GM18873 (cell line): ENCODE data around the gene ZSCAN25.
"Not testable (repeated sequence)": the region's sequence is repeated elsewhere in the genome, so short reads cannot be mapped to it uniquely, and the experiment has no call there.

ENCODE experiments used
- ATAC-seq: cut with Tn5 transposase; IDR thresholded peaks from one replicate; pipeline ENCODE4 v1.9.1; 2021; ENCODE audit warnings: mild to moderate bottlenecking, moderate library complexity, moderate number of reproducible peaks; ENCODE audit not compliant: unreplicated experiment, low FRiP score

Gene ZSCAN25

DNA sequence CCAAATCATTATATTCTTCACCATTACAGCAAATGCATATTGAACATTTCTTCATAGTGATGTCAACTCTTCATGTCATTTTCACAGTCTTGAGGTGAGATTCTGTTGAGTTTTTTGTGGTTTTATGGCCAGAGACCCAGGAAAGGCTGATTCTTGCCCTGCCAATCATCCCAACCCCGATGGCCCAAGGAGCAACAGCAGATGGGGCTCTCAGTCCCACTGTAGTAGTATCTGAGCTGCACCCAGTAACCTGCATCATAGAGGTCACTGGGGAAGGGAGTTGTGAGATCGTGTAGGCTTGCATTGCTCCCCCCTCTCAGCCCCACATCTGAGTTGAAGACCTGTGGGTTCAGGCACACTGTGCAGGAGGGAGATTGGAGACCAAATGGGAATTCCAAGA is 26.7 kb downstream of the ZSCAN25 start:
- no peak for ATAC-seq

DNA sequence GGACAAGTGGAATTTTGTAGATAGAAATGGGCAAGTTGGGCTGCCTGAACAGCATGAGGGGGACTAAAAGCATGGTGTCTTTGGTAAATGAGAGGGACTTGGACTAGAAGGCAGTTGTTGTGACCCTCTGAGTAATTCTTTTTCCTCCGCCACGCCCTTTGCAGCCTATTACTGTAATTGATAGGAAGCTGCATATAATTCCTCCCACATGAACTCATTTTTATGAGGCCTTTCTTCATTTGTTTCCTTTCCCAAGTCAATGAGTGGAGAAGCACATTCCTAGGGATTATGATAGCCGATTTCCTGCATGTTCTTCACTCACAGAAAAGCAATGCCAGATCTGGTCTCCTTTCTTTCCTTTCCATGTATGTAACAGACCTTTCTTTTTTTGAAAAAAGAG is 27.7 kb downstream of the ZSCAN25 start:
- ATAC-seq = no peak

DNA sequence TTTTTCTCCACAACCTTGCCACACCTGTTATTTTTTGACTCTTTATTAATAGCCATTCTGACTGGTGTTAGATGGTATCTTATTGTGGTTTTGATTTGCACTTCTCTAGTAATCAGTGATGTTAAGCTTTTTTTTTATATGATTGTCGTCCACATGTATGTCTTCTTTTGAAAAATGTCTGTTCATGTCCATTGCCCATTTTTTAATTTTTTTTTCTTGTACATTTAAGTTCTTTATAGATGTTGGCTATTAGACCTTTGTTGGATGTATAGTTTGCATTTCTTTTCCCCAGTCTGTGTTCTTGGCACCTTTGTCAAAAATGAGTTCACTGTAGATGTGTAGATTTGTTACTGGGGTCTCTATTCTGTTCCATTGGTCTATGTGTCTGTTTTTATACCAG is 28.8 kb downstream of the ZSCAN25 start:
- no peak for ATAC-seq

DNA sequence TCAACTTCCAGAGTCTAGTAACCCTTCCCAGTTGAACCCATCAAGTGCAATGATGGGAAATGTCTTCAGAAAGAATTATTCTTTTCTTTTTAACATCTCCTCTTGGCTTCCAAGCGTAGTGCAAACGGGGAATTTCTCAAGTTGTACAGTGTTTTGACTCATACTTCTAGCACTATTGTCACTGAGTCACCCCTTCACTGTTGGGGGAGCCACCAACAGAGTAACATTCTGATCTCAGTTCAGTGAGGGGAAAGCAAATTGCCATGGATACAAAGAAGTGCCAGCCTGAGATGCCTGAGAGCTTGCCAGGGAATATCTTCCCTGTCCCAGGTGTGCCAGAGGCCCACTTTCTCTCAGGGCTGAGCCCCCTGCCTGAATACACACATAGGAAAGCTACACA is 32.1 kb downstream of the ZSCAN25 start:
- no peak for ATAC-seq

DNA sequence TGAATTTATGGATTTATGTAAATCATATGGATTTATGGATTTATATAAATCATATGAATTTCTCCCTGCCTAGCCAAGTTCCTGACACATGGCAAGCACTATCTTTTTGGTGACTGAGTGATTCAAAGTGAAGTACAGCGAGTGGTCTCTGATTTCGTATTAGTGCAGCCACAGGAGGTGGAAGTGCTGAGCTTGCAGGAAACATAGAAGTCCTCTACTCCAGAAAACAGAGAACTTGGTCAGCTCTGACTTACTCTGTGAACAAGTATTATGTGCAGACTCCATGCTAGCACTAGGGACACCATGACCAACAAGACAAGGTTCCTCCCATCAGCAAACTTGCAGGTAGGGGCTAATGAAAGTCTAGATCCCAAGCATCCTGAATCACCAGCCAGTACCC is 34.5 kb downstream of the ZSCAN25 start:
- no peak for ATAC-seq

DNA sequence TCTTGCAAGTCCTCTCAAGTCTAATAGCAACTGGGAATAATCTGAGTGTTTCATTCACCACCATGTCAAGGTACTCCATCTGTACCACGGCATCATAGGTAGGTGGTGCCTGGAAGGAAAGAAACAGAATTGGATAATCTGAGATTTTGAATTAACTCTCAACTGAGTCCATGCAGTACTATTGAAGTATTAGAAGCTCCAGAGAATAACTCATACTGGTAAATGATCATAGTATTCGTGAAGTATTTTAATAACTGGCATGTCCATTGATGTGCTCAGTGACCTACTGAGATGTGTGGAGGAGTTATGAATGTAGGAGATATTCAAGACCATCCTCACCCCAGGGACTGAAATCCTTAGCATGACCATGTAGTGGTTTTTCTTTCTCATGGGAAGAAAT is 35.9 kb downstream of the ZSCAN25 start:
- no peak for ATAC-seq

DNA sequence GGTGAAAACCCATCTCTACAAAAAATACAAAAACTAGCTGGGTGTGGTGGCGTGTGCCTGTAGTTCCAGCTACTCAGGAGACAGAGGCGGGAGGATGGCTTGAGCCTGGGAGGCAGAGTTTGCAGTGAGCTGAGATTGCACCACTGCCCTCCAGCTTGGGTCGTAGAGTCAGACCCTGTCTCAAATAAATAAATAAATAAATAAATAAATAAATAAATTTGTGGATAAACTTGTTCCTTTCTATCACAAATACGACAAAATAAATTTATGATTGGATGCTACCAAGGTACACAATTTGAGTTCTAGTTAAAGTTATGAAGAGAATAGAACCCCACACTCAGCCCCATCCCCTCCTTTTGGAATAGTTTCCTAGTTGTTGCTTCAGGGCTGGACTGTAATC is 36.5 kb downstream of the ZSCAN25 start:
- not testable (repeated sequence) for ATAC-seq

DNA sequence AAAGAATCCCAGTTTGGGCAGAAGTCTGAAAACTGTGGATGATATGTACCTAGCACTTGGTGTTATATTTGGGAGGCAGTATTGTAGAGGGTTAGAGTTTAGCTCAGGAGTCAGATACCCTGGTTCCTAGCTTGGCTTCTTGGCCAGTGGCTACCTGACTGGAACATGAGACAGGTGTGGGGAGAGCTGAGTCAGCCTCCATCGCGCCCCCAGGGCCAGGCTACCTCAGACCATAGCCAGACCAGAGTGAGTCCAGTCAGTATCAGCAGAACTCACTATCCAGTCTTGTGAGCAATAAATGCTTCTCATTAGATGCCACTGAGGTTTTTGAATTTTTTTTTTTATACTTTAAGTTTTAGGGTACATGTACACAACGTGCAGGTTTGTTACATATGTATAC is 37.0 kb downstream of the ZSCAN25 start:
- no peak for ATAC-seq

DNA sequence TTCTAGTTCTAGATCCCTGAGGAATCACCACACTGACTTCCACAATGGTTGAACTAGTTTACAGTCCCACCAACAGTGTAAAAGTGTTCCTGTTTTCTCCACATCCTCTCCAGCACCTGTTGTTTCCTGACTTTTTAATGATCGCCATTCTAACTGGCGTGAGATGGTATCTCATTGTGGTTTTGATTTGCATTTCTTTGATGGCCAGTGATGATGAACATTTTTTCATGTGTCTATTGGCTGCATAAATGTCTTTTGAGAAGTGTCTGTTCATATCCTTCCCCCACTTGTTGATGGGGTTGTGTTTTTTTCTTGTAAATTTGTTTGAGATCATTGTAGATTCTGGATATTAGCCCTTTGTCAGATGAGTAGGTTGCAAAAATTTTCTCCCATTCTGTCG is 37.9 kb downstream of the ZSCAN25 start:
- not testable (repeated sequence) for ATAC-seq

DNA sequence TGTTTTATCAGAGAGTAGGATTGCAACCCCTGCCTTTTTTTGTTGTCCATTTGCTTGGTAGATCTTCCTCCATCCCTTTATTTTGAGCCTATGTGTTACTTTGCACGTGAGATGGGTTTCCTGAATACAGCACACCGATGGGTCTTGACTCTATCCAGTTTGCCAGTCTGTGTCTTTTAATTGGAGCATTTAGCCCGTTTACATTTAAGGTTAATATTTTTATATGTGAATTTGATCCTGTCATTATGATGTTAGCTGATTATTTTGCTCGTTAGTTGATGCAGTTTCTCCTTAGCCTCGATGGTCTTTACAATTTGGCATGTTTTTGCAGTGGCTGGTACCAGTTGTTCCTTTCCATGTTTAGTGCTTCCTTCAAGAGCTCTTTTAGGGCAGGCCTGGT is 41.1 kb downstream of the ZSCAN25 start:
- ATAC-seq = not testable (repeated sequence)

DNA sequence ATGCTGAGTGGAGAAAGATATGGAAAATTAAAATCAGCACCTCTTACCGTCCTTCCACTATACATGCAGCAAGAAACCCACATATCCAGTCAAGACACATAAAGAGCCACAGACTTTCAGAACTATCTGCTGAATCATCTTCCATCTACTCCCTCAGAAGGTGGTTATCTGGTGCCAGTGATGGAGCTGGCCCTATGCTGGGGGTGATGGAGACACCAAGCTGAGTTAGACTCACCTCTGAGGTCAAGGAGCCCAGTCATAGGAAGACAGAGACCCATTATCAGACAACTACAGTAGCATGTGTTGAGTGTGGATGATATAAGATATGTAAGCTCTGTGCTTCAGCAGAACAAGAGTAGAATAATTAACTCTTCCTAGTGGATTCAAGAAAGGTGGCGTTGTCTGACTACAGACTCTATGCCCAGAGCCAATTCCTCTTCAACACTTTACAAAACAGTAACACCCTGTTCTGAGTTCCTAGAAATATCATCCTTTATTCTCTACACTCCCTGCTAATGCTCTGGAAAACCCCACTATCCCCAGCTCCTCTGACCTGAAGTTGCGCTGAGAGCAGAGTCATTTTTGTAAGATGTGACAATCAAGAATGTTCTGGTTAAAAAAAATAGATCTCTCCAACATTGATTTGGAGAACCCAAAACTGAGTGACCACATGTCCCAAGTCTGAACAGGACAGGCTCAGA is 48.7 kb downstream of the ZSCAN25 start:
- no peak for ATAC-seq

DNA sequence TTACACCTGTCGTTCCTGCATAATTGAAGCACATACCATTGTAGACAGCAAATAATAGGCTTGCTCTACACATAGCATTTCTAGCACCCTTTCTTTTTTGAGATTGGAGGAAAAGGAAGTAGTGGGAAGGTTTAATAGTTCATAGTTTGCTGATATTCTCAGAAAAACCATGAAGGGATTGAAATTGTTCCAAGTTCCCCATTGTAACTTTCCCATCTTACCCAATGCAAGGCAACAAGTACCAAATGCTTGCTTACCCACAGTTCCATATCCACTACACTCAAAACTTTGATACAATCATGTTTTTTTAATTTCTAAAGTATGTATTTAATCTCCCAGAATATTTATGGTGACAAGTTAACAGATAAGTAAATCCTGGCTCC is 49.3 kb downstream of the ZSCAN25 start:
- no peak for ATAC-seq

DNA sequence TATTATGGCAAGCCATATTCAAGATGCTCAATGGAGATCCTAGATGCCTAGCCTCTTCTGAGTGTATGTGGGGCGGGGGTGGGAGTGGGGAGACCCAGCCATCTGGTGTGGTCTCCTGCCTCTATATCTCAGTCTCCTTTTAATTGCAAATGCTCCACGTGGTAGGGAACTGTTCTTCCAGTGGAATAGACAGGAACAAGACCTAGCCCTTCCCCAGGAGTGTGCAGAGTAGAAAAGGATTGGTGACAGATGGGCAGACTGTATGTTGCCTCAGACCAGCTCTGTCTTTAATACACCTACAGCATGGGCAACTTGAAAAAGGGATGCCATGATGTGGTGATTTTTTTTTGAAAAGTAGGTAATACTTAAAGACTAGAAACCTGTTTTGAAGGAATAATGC is 50.4 kb downstream of the ZSCAN25 start:
- ATAC-seq = no peak

DNA sequence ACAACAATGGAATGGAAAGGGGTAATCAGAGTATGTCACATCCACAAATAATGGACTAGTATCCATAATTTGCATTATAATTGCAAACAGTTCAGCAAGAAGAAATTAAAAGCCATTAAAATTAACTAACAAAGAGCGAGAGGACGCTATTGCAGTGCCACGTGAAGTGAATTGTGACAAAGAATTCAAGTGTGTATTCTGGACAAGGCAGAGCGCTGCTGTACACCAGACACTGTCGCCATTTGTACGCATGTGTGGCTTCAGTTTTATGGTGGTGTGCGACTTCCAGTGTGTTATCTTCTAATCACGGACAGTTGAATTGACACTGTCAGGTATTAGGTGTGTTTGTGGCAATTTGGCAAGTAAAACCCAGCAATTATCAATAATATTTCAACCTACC is 51.8 kb downstream of the ZSCAN25 start:
- ATAC-seq = no peak

DNA sequence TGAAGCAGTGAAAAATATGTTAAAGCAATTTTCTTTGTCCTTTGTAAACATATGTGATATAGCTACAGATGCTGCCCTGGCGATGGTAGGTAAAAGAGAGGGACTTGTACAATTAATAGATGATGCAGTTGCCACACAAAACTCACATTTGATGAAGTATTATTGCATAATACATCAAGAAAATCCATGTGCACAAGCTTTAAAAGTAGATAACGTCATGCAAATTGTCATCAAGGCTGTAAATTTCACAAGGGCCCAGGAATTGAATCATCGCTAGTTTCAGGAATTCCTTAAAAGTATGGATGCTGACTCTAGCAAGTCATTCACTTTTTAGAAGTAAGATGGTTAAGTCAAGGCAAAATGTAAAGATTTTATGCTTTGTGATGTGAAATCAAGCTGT is 53.0 kb downstream of the ZSCAN25 start:
- no peak for ATAC-seq

DNA sequence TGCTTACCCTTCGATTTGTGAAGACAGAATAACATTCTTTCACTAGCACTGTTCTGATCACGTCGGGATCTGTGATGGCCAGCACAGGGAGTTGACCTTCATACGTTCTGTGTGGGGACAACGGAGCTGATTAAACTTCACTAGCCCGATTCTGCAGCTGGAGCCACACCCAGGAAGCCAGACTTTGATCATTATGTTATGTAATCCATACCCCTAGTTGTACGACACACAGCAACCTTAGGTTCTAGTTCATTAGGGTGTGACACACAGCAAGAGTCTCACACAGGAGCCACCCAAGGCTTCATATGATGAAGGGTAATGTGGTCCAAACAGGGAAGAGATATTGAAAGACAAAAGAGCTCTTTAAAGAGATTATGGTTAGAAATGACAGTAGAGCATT is 55.8 kb downstream of the ZSCAN25 start:
- no peak for ATAC-seq

DNA sequence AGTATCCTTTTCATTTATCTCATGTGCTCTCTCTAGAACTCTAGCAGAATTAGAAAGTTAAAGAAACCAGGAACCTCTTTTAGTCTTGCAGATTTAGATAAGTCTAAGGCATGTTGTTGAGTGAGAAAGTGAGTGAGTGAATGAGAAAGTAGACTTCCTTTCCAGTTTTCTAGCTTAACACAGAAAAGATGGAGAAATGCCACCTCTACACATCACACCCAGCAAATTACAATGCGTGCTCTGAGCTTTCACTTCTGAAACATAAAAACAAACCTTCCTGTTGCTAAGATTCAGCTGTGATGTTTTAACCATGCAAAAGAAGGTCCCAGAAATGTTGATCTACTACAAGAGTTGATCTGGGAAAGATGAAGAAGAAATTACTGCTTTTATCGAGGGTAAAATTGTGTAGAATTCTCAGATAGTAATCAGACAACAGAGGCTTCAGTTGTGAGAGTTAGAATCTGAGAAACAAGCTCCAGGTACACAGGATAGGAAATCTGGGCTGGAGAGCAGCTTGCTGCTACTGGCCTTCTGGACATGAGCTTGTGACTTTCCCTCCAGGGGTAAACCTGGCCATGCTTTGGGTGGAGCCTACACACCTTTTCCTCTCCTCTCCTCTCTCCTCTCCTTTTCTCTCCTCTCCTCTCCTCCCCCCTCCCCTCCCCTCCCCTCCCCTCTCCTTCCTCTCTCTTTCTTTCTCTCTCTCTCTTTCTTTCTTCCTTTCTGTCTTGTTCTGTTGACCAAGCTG is 58.4 kb downstream of the ZSCAN25 start:
- no peak for ATAC-seq

DNA sequence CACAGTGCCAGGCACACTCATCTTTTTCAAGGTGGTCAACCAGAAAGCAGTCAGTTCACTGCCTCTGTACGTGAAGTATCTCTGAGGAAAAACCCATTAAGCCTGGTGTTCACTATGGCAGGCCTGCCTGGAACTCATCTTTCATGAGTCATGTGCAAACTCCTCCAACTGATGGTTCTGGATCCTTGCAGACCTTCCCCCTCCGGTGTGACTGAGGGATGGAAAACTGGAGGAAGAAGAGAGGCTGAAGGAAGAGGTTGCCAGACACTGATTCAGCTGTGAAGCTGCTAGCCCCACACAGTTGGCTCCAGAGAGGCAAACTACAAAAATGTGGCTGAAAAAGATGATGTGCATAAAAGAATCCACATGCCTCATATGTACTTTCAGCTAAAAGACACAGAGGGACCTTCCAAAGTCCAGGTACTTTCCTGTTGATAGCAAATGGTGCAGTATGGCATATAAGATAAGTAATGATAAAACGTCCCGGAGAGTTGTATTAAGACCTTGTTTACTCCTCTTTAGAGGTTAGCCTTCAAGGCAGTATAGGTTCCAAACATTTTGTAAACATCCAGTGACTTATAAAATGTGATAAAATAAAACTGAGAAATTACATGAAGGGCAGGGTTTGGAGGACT is 60.4 kb downstream of the ZSCAN25 start:
- no peak for ATAC-seq

DNA sequence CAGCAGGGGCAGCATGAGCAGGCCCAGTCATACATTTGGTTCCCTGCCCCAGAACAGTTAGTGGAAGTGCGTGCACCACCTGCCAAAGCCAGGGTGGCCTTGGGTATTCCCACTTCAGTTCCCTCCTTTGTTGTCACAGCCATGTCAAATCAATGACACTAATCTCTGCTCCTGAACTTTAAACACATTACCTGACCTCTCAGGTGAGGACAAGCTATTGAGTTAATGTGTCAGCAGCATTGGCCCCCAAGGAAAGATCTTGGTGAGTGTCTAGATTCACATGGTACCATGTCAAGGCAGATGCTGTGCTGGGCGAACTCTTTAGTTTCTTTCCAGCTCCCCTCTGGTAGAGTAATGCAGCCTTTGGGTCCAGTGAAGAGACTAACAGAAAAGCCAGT is 60.9 kb downstream of the ZSCAN25 start:
- no peak for ATAC-seq

DNA sequence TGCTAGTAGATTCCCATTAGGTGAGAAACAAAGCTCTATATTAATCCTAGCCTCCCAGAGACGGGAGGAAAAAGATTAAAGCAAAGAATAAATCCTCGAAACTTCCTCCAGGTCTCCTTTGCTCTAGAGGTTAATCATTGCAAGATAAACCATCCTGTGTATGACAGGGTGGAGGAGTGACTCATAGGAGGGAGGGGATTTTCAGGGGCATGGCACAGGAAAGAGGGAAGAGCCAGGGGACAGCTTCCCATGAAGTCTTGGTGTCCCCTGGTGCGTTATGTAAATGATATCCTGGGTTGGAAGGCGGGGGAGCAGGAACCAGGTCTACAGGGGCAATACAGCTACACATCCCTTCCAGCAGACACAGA is 62.3 kb downstream of the ZSCAN25 start:
- ATAC-seq = no peak

DNA sequence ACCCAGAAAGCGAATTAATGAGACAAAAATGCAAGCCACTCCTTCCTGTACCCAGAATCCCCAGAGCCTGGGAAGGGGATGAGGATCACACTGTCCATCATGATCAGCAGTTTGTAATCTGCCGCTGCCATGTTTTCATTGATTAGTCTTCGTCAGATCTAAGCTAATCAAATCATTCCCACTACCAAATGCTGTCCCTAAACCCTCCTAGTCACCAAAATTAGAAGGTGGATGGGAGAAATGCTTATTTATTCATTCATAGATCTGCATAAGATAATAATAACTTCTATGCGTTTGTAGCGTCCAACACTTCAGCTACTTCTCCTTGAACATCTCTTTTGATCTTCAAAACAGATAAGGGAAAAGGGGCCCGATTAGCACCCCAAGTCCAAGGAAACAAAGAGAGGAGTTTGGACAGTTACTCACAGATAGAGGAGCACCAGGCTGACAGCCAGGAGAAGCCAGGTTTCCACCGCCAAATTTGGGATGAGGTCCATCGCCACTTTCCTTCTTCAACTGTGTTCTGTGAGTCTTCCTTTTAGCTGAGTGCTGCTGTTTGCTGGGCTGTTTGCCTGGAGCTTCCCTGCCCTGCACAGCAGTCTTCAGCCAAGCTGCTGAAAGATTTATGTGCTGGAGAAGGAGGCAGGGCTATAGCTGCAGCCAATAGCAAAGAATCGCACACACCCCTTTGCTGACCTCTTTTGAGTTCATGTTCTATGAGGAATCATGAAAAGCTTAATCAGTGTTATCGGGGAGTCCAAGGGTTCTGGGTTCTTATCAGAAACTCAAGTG is 62.9 kb downstream of the ZSCAN25 start, which contains the start of gene CYP3A5:
Gene CYP3A5, minus strand, starts transcription at position 597 of the 792 bp plus-strand sequence. Its CDS starts 100 bp downstream, at position 497.
- ATAC-seq = no peak
